Measurements from ENCODE around the gene UTRN. TPM values are rescaled to one million over a fixed set of nuclear protein-coding genes. Genes with fewer than 3 reads are reported as not detected.

The UTRN gene
- total RNA-seq, 1 donor = 242 TPM

GRCh38 chr6:144332177-144332576 is 47.0 kb downstream of the UTRN start:
- Histone ChIP-seq H3K79me2 (ENCODE audit: insufficient read depth, low read length) (peaks cover 90% of the 10 kb centered on the region), H3K4me2 (ENCODE audit: insufficient read depth, low read length) (peak overlapping the region; percentile 36), H3K27ac (ENCODE audit: low read depth, low read length) (peak overlapping the region; percentile 24)

GRCh38 chr6:144334150-144334708 is 49.1 kb downstream of the UTRN start:
- H3K79me2 ChIP-seq (ENCODE audit: insufficient read depth, low read length) = peaks cover 93% of the 10 kb centered on the region
- no peak overlapping the region for H3K4me2 ChIP-seq (ENCODE audit: insufficient read depth, low read length)
- no peak overlapping the region for H3K27ac ChIP-seq (ENCODE audit: low read depth, low read length)

More at GRCh38 chr6:144332177-144332576, 47.0 kb downstream of the UTRN start:
- DNase-seq (ENCODE audit: insufficient read length, low spot score, missing footprints) = no peak
- Histone ChIP-seq H3K4me3 (ENCODE audit: insufficient read depth, low read length) (no peak overlapping the region), H2AFZ (ENCODE audit: low read length) (no peak overlapping the region), H3K4me1 (ENCODE audit: insufficient read depth, low read length) (peaks cover 15% of the 10 kb centered on the region), H4K20me1 (ENCODE audit: insufficient read depth, low read length) (peaks cover 24% of the 10 kb centered on the region), H3K27me3 (ENCODE audit: insufficient read depth, low read length) (no peaks in the 10 kb centered on the region), H3K36me3 (ENCODE audit: insufficient read depth, low read length) (no peaks in the 10 kb centered on the region), H3K9me3 (ENCODE audit: low read depth, low read length) (no peaks in the 10 kb centered on the region)
- no peak for TF ChIP-seq CTCF (IDR thresholded peaks at IDR 0.05; ENCODE audit: extremely low read depth, low read depth, low read length)

More at GRCh38 chr6:144334150-144334708, 49.1 kb downstream of the UTRN start:
- Histone ChIP-seq H3K36me3 (ENCODE audit: insufficient read depth, low read length) (no peaks in the 10 kb centered on the region), H3K27me3 (ENCODE audit: insufficient read depth, low read length) (no peaks in the 10 kb centered on the region), H3K4me3 (ENCODE audit: insufficient read depth, low read length) (no peak overlapping the region), H3K9me3 (ENCODE audit: low read depth, low read length) (no peaks in the 10 kb centered on the region), H4K20me1 (ENCODE audit: insufficient read depth, low read length) (peaks cover 26% of the 10 kb centered on the region), H2AFZ (ENCODE audit: low read length) (no peak overlapping the region), H3K4me1 (ENCODE audit: insufficient read depth, low read length) (peaks cover 13% of the 10 kb centered on the region)
- no peak for DNase-seq (ENCODE audit: insufficient read length, low spot score, missing footprints)
- no peak for TF ChIP-seq CTCF (IDR thresholded peaks at IDR 0.05; ENCODE audit: extremely low read depth, low read depth, low read length)

Other genes starting within 250 kb of the UTRN start
- 67.5 and 78.9 TPM in 2 replicates for gene SF3B5, start 189.8 kb upstream of the UTRN start, total RNA-seq
- gene STX11, start 134.8 kb upstream of the UTRN start, total RNA-seq = 0.29 and 0.36 TPM in 2 replicates